ENCODE results near the gene TENM3.
A peak's percentile ranks its signal among the peaks of the same experiment; 100 is the strongest.
"Not testable (repeated sequence)": the region's sequence is repeated elsewhere in the genome, so short reads cannot be mapped to it uniquely, and the experiment has no call there.

Gene TENM3

DNA sequence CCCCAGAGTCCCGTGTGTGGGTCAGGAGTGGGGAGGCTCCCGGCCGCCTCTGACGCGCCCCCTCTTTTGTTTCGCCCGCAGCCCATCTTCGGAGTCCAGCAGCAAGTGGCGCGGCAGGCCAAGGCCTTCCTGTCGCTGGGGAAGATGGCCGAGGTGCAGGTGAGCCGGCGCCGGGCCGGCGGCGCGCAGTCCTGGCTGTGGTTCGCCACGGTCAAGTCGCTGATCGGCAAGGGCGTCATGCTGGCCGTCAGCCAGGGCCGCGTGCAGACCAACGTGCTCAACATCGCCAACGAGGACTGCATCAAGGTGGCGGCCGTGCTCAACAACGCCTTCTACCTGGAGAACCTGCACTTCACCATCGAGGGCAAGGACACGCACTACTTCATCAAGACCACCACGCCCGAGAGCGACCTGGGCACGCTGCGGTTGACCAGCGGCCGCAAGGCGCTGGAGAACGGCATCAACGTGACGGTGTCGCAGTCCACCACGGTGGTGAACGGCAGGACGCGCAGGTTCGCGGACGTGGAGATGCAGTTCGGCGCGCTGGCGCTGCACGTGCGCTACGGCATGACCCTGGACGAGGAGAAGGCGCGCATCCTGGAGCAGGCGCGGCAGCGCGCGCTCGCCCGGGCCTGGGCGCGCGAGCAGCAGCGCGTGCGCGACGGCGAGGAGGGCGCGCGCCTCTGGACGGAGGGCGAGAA, 556.5 kb downstream of the TENM3 start:
- no peak for DNase-seq
- in situ Hi-C loops (cut with MboI; ENCODE audit: low pct_unique_long_range_greater_than_20kb, low sequenced_read_pairs): no loop called here

DNA sequence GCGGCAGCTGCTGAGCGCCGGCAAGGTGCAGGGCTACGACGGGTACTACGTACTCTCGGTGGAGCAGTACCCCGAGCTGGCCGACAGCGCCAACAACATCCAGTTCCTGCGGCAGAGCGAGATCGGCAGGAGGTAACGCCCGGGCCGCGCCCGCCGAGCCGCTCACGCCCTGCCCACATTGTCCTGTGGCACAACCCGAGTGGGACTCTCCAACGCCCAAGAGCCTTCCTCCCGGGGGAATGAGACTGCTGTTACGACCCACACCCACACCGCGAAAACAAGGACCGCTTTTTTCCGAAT, 557.0 kb downstream of the TENM3 start:
- in situ Hi-C loops (cut with MboI; ENCODE audit: low pct_unique_long_range_greater_than_20kb, low sequenced_read_pairs): no loop called here
- no peak for DNase-seq

DNA sequence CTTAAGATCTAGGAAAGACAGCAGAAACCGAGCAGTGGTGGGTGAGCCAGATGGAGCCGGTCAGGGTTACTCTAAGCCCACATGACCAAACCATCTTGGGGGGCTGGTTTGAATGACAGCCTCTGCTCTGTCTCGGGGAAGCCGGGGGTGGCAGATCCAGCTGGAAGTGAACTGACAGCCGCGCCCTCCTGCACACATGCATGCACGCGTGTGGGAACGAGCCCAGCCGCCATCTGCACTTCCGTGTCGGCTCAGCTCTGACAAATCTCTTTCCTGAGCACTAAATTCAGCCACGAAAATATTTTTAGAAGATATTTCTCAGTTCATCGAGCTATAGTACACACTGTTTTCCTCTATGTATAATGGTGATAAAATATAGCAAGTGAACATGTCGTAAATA, 558.4 kb downstream of the TENM3 start:
- no peak for DNase-seq

DNA sequence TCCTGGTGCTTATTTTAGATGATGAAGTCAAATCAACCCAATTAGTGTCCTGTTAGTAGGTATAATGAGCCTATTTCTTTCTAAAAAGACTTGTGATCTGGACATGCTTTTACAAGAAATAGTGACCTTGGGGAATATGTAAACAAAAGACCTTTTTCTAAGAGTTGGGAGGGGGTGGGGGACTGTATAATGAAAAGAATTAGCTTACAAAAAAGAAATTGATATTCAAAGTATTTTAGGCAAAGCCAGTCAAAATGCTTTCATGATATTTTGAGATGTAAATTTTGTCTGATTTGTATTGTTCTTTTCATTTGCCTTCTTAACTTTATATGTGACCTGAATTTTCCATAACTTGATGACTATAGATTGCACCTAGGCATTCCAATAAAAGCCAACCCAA, 559.4 kb downstream of the TENM3 start:
- no peak for DNase-seq
- in situ Hi-C loops (cut with MboI; ENCODE audit: low pct_unique_long_range_greater_than_20kb, low sequenced_read_pairs): no loop called here

More for the DNA sequence above, 558.4 kb downstream of the TENM3 start:
- in situ Hi-C loops (cut with MboI; ENCODE audit: low pct_unique_long_range_greater_than_20kb, low sequenced_read_pairs): no loop called here

DNA sequence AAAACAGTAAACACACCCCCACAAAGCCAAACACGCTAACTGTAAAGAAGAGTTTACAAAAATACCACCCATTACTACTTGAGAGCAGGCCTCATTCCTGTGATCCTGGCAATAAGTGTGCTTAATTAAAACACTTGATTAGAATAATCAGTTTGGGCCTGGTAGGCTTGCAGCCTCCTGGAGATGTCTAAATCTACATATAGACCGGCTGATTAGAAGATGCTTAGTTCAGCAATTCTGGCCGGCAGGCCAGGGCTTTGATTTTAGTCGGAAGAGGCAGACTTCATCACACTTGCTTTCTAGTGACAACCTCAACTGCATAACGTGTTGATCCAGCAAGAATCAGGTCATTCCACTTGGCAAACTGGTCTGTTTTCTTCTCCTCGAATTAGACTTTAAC, 560.0 kb downstream of the TENM3 start:
- in situ Hi-C loops (cut with MboI; ENCODE audit: low pct_unique_long_range_greater_than_20kb, low sequenced_read_pairs): no loop called here
- DNase-seq: no peak

DNA sequence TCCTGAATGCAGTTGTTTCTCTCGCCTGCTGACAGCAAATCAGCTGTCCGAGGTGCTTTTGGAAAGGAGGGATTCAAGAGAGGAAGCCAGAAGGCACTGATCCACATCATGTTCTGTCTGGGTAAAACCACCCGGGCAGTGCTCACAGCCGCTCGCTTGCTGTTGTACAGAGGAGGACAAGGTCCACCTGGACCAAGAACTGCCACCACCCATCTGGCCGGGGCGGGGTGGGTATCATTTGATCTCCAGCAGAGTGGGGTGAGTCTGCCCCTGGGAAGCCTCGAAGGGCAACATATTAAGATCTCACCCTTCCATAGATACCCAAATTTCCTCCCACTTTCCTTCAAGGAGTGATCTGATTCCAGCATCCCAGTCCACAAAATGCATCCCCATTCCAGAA, 560.9 kb downstream of the TENM3 start:
- in situ Hi-C loops (cut with MboI; ENCODE audit: low pct_unique_long_range_greater_than_20kb, low sequenced_read_pairs): no loop called here

DNA sequence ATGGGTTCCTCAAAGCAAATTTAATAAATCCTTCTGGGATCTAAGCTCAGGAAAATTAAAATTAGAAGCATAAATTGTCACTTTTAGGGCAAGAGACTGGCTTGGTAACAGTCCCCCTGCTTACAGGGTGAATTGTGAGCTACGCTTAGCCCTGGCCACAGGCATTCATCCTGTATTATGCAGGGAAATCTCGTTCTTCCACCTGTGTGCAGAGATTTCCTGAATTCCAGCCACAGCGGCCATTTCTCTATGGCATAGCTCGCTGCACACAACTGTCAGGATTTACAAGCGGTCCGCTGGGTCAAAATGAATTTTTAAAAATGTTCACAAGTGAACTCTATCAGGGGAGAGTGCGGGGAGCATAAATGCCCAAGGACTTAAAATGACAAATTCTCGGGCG, 562.1 kb downstream of the TENM3 start:
- in situ Hi-C loops (cut with MboI; ENCODE audit: low pct_unique_long_range_greater_than_20kb, low sequenced_read_pairs): no loop called here
- DNase-seq: no peak

More for the DNA sequence above, 560.9 kb downstream of the TENM3 start:
- no peak for DNase-seq

DNA sequence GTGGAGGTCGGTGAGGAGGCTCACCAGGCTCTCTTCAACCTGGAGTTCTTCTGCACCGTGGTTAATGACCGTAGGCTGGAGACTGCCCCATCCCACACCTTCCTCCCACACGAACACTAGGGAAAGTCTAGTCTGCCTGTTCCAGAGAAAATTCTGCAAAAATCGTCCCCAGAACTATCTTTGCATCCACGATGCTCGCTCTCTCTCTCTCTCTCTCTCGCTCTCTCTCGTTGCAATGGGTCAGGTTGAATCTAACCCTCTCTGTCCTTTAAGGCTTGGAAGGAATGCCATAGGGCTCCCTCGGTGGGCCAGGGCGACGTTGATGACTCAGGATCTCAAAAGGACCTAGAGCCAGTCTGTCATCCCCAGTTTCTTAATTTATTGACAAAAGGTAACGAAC, 562.5 kb downstream of the TENM3 start:
- no peak for DNase-seq
- in situ Hi-C loops (cut with MboI; ENCODE audit: low pct_unique_long_range_greater_than_20kb, low sequenced_read_pairs): no loop called here

DNA sequence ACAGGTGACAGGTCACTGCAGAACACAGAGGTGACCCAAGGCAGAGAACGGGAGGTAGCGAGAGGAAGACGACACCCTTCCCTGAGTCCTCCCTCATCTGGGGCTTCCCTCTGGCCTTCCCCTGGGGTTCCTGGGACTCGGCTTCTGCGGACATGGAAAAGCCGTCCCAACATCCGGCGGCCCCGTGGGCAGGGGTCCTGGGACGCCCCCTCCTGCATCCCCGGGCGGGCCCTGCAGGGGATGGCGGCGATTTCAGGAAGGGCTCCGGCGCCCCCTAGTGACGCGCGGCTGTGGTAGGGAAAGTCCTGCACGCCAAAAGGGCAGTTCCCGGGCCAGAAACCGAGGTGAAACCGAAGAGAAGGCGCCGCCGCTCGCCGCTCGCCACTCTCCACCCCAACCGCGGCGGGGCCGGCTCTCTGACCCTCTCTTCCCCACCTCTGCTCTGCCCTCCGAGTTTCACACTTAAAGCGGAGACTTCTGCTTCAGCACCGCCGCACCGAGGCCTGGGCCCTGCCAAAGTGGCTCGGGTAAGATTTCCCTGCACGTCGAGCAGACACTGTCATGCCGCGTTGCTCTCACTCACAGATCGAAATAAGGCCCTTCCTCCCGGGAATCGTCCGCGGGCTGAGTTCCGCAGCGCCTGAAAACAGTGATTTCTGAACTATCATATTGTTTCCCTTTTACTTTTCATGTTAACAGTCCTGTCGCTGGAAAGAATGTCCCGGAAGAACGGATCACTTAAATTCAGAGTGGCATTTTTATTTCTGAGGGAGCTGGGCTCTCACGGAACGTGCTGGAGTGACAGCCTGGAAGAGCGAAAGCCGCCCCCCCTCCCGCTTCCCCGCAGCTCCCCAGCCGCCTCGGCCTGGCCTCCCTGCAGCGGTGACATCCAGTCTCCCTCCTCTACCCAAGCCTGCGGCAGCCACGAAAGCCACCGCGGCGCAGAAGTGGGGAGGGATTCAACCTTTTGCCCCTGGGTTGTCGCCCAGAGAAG, 563.4 kb downstream of the TENM3 start:
- peak; percentile 77 for DNase-seq
- in situ Hi-C loops (cut with MboI; ENCODE audit: low pct_unique_long_range_greater_than_20kb, low sequenced_read_pairs): no loop called here

DNA sequence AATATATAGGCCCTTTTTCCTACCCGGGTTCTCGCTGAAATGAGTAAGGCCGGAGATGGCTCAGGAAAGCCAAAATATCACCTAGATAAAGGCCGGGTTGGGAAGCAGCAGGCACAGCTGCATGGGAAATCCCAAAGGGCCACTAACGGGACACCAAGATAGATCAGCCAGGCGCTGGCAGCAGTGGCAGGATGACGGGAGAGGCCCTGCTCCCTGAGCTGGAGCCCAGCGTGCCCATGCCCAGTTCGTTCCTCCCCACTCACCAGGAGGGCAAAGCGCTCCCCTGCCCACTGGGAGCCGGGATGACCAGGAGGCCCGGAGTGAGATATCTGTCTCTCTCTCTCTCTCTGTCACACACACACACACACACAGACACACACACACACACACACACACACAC, 564.1 kb downstream of the TENM3 start:
- in situ Hi-C loops (cut with MboI; ENCODE audit: low pct_unique_long_range_greater_than_20kb, low sequenced_read_pairs): no loop called here
- no peak for DNase-seq

DNA sequence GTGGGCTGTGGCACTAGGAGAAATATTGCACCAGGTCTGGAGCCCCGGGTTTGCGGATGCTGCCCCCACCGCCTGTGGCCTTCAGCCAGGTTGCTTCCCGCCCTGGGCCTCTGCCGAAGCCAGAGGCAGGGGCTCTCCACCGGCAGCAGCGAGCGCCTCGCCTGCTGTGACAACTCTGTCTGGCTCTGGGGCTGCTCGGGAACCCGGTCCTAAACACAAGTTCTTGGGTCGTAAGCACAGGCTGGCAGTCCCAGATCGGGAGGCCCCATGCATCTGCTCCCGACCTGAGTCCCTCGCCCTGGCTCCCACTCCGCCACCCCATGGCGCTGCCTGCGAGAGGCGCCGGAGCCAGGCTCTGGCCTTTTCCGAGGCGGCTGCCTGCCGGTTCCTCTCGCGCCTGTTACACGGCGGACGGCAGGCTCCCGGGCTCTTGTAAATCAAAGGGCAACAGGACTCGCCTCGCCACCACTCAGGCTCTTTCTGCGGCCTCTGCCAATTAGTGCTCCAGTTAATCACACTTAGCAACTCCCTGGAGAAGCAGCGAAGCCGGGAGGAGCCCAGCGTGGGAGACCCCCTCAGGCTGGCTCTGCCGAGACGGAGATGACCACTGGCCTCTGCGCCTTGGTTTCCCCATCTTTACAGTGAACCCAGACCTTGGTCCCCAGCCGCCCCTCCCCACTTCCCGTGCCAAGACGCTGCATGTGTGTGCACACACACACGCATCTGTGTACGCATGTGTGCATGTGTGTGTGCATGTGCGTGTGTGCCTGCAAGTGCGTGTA, 564.8 kb downstream of the TENM3 start:
- no peak for DNase-seq
- in situ Hi-C loops (cut with MboI; ENCODE audit: low pct_unique_long_range_greater_than_20kb, low sequenced_read_pairs): no loop called here

DNA sequence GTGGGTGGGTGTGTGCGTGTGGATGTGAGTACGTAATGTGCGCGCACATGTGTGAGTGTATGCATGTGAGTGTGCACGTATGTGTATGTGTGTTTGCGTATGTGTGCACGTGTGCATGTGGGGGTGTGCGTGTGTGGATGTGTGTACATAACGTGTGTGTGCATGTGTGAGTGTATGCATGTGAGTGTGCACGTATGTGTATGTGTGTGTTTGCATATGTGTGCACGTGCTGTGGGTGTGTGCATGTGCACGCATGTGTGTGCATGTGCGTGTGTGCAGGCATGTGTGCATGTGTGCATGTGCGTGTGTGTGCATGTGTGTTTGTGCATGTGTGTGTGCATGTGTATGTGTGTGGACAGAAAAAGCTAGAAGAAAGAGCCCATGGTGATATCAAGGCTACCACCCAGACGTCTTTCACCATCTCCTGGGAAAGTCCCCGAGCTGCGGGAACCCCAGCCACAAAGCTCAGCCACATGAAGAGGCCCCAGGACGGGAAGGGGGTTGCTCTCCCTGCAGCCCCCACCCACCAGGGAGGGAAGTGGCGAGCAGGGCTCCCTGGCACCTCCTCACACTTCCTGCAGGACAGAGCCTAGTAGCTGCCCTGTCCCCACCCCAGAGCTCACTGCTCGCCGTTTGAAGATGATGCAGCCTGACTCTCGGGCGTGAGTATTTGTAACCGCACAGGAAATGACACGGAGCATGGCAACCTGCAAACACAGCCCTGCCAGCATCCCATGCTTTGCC, 565.6 kb downstream of the TENM3 start:
- DNase-seq: peak; percentile 90
- in situ Hi-C loops (cut with MboI; ENCODE audit: low pct_unique_long_range_greater_than_20kb, low sequenced_read_pairs): no loop called here

DNA sequence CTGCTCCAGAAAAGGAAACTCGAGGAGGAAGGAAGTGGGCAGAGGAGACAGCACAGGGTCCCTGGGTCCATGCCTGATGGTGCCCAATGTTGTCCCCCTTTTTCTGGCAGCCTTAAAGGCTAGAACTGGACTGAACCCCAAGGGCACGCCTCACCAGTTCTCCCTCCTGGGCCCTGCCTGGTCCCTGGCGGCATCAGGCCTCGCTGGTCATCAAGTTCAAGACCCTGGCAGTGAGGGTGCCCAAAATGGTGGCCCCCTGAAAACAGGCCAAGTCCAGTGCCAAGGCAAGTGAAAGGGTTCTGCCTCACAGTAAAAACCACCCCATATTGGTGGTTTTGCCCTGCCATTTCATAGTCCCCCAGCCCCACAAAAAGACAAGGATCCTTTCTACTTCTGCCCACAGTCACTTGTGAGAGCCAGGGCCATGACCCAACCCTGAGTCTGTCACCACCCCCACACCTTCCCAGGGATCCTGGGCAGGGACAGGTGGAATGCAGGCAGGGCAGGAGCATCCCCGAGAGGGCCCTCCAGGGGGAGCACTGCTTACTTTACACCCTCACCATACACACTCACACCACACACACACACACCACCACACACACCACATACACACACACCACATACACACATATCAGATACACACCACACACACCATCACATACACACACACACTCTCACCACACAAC, 566.4 kb downstream of the TENM3 start:
- peak; percentile 66 for DNase-seq
- in situ Hi-C loops (cut with MboI; ENCODE audit: low pct_unique_long_range_greater_than_20kb, low sequenced_read_pairs): no loop called here

DNA sequence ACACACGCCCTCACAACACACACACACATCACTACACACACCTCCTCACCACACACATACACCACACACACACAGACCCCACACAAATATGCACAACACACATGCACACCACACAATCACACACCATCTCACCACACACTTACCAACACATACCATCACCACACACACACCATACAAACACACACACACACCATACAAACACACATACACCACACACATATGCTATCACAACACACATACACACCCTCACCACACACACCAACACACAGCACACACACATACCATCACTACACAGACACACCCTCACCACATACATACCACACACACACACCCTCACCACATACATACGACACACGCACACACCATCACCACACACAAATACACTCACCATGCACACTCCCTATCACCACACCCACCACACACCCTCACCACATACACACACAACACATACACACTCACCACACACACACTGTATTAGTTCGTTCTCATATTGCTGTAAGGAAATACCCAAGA, 567.0 kb downstream of the TENM3 start:
- in situ Hi-C loops (cut with MboI; ENCODE audit: low pct_unique_long_range_greater_than_20kb, low sequenced_read_pairs): no loop called here
- no peak for DNase-seq

DNA sequence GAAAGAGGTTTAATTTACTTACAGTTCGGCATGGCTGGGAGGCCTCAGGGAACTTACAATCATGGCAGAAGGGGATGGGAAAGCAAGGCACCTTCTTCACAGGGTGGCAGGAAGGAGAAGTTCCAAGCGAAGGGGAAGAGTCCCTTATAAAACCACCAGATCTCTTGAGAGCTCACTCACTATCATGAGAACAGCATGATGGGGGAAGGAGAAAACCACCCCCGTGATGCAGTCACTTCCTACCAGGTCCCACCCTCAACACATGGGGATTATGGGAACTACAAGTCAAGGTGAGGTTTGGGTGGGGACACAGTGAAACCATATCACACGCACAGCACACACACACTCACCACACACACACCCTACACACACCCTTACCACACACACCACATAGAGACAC, 569.7 kb downstream of the TENM3 start:
- peak; percentile 27 for DNase-seq
- in situ Hi-C loops (cut with MboI; ENCODE audit: low pct_unique_long_range_greater_than_20kb, low sequenced_read_pairs): no loop called here

DNA sequence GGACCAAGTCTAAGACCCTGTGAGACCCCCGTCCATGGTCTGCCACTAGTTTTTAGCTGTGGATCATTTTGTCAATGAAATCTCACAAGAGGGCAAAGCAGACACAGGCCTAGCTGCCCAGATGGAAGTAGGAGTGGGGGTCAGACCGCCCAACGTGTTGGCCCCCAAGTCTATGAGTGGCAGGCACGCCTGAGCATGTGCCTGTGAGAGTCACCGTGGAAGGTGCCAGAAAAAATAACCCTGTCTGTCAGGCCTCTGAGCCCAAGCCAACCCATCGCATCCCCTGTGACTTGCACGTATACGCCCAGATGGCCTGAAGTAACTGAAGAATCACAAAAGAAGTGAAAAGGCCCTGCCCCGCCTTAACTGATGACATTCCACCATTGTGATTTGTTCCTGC, 570.9 kb downstream of the TENM3 start:
- in situ Hi-C loops (cut with MboI; ENCODE audit: low pct_unique_long_range_greater_than_20kb, low sequenced_read_pairs); DNase-seq: not testable (repeated sequence)

DNA sequence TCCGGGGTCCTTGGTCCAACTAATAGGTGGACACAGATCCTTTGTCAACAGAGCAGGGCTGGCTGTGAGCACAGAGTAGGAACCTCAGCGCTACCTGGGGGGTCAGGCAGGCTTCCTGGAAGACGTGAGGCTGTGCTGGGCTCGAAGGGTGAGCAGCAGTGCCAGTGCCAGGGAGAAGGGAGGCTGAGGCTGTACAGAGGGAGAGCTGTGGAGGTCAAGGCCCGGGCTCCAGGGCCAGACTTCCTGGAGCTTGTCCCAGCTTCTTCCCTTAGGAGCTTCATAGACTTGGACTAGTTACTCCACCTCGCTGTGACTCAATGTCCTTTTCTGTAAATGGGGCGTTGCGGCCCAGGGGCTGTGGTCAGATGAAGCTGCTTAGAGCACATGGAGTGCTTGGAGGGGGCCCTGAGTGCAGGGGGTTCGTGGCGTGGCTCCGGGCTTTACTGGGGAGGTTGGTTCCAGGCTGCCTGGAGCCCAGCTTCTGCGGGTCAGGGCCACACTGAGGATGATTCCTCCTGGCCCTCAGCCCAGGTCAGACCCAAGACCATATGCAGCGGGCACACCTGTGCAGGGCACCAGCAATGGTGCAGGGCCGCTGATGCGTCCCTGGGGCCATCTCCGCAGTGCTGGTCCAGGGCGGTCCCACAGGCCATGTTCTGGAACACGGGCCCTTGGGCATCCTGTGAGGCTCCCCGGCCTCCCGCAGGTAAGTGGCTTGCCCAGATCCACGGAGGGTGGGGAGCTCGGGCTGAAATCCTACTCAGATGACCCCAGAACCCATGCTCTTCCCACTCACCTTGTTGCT, 575.9 kb downstream of the TENM3 start:
- in situ Hi-C loops (cut with MboI; ENCODE audit: low pct_unique_long_range_greater_than_20kb, low sequenced_read_pairs): no loop called here
- no peak for DNase-seq

DNA sequence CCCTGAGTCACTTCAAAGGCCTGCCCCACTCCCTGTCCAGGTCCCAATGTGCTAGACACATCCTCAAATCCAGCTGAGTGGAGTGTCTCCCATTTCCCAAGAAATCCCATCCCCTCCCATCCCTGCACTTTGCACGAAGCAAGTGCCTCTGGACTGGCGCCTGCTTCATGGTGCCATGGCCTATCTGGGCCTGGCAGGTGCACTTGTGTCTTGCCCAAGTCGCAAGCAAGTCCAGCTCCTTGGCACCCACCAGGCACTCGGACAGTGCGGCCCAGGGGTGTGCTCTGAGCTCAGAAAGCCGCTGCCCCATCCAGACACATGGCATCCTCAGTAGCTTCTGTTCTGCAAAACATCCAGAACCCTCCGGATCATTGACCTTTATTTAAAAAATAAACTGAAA, 576.5 kb downstream of the TENM3 start:
- in situ Hi-C loops (cut with MboI; ENCODE audit: low pct_unique_long_range_greater_than_20kb, low sequenced_read_pairs): no loop called here
- no peak for DNase-seq

Measured in KBM-7 (cell line).